ENCODE results near the gene MTA2.
"Not testable (repeated sequence)": the region's sequence is repeated elsewhere in the genome, so short reads cannot be mapped to it uniquely, and the experiment has no call there.

The MTA2 gene

DNA sequence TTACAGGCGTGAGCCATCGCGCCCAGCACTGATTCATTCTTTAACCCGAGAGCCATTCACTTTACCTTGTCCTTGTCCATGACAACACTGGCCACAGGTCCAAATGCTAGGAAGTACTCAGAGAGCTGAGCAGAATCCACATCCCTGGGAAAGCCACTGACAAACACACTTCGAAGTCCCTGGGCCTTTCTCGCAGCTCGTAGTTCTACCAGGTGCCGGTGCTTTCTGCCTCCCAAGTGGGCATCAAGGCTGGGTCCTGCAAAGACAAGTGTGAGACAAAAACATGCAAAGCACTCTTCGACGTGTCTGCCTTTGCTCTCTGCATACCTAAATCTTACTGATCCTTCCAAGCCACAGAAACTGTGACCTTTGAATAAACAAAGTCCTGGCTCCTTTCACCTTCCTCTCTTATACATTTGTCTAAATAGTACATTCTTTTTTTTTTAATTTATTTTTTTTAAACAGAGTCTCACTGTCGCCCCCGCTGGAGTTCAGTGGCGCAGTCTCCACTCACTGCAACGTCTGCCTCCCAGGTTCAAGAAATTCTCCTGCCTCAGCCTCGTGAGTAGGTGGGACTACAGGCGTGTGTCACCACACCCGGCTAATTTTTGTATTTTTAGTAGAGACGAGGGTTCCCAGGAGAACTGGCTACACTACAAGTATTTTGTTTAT is 12.6 kb downstream of the MTA2 start:
- H3K36me3 ChIP-seq (ENCODE audit: control insufficient read depth, insufficient read depth, low read length, severe bottlenecking) = peaks cover 39% of the 10 kb centered on the region

GRCh38 chr11:62585356-62585755 is 16.3 kb downstream of the MTA2 start:
- H3K4me3 ChIP-seq (ENCODE audit: low read length); H3K27me3 ChIP-seq (replicated peaks; ENCODE audit: control insufficient read depth, insufficient read depth, low read length); H3K9me3 ChIP-seq (ENCODE audit: control insufficient read depth, low read length); H3K4me1 ChIP-seq (ENCODE audit: control insufficient read depth, insufficient read depth, low read length); H3K9ac ChIP-seq (ENCODE audit: low read length); DNase-seq (ENCODE audit: low read depth): not testable (repeated sequence)
- peaks cover 37% of the 10 kb centered on the region for H3K36me3 ChIP-seq (ENCODE audit: control insufficient read depth, insufficient read depth, low read length, severe bottlenecking)

More for the DNA sequence above, 12.6 kb downstream of the MTA2 start:
- peak; percentile 54 for DNase-seq (ENCODE audit: low read depth)
- no peak overlapping the region for H3K4me3 ChIP-seq (ENCODE audit: low read length)
- H3K9ac ChIP-seq (ENCODE audit: low read length) = no peak overlapping the region
- no peaks in the 10 kb centered on the region for H3K27me3 ChIP-seq (replicated peaks; ENCODE audit: control insufficient read depth, insufficient read depth, low read length)
- H3K4me1 ChIP-seq (ENCODE audit: control insufficient read depth, insufficient read depth, low read length) = peaks cover 15% of the 10 kb centered on the region
- H3K9me3 ChIP-seq (ENCODE audit: control insufficient read depth, low read length) = no peaks in the 10 kb centered on the region

DNA sequence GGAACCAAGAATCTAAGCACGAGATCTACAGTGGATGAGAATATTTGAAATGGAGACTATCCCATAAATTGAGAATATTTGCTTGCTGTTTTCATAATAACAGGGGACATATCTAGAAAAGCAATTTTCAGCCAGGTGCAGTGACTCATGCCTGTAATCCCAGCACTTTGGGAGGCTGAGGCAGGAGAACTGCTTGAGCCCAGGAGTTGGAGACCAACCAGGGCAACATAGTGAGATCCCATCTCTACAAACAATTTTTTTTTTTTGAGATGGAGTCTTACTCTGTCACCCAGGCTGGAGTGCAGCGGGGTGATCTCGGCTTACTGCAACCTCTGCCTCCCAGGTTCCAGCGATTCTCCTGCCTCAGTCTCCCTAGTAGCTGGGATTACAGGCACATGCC is 19.9 kb downstream of the MTA2 start:
- H3K4me3 ChIP-seq (ENCODE audit: low read length) = not testable (repeated sequence)
- peaks cover 12% of the 10 kb centered on the region for H3K4me1 ChIP-seq (ENCODE audit: control insufficient read depth, insufficient read depth, low read length)
- peaks cover 41% of the 10 kb centered on the region for H3K36me3 ChIP-seq (ENCODE audit: control insufficient read depth, insufficient read depth, low read length, severe bottlenecking)

DNA sequence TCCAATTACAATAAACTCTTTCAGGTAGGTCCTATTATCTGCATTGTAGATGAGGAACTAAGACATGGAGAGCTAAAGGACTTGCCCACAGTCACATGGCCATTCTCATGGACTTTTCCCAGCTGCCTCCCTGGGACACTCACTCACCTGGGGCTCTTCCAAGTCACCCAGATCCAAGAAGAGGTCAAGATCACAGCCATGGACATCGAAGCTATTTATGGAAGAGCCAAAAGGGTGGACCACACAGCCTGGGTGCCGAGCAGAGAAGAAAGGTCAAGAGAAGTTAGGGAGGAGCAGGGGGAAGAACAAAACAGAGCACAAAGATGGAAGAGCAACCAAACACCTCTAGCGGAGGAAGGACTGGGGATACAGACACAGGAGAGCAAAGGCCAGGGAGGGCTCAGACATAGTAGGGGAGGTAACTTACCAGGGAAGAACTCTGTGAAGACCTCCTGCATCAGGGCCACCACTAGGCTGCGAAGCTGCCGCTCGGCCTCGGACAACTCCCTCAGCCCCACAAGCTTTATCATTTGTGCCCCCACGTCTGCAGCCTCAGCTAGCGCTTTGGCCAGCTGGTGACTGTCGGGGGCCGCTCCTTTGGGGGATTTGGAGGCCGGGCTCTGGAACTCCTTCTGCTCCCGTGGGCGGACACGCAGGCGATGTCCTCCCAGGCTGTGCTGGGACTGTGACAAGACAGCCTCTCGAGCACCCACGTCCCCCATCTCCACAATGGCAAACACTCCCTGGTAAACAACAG is 20.5 kb downstream of the MTA2 start:
- peaks cover 18% of the 10 kb centered on the region for H3K4me1 ChIP-seq (ENCODE audit: control insufficient read depth, insufficient read depth, low read length)
- no peaks in the 10 kb centered on the region for H3K27me3 ChIP-seq (replicated peaks; ENCODE audit: control insufficient read depth, insufficient read depth, low read length)
- H3K4me3 ChIP-seq (ENCODE audit: low read length) = no peak overlapping the region
- peaks cover 38% of the 10 kb centered on the region for H3K36me3 ChIP-seq (ENCODE audit: control insufficient read depth, insufficient read depth, low read length, severe bottlenecking)
- H3K9me3 ChIP-seq (ENCODE audit: control insufficient read depth, low read length) = no peaks in the 10 kb centered on the region
- DNase-seq (ENCODE audit: low read depth) = no peak
- no peak overlapping the region for H3K9ac ChIP-seq (ENCODE audit: low read length)

More for the DNA sequence above, 19.9 kb downstream of the MTA2 start:
- H3K9me3 ChIP-seq (ENCODE audit: control insufficient read depth, low read length); DNase-seq (ENCODE audit: low read depth); H3K9ac ChIP-seq (ENCODE audit: low read length); H3K27me3 ChIP-seq (replicated peaks; ENCODE audit: control insufficient read depth, insufficient read depth, low read length): not testable (repeated sequence)

DNA sequence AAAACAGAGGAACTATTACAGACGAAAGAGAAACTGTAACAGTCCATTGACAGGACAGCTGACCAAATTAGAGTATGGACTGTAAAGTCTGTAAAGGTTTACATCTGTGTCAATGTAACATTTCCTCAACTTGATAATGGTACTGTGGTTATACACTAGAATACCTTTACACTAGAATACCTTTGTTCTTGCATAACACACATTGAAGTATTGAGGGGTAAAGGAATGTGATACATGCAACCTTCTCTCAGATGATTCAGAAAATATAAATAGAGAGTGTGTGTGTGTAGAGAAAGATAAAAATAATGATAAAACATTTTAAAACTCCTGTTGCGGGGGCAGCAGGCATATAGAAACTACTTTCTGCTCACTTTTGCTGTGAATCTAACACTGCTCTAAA is 22.4 kb downstream of the MTA2 start:
- H3K36me3 ChIP-seq (ENCODE audit: control insufficient read depth, insufficient read depth, low read length, severe bottlenecking) = peaks cover 29% of the 10 kb centered on the region
- peaks cover 34% of the 10 kb centered on the region for H3K4me1 ChIP-seq (ENCODE audit: control insufficient read depth, insufficient read depth, low read length)
- no peaks in the 10 kb centered on the region for H3K27me3 ChIP-seq (replicated peaks; ENCODE audit: control insufficient read depth, insufficient read depth, low read length)
- H3K4me3 ChIP-seq (ENCODE audit: low read length) = no peak overlapping the region
- H3K9me3 ChIP-seq (ENCODE audit: control insufficient read depth, low read length) = no peaks in the 10 kb centered on the region
- H3K9ac ChIP-seq (ENCODE audit: low read length) = no peak overlapping the region
- no peak for DNase-seq (ENCODE audit: low read depth)

GRCh38 chr11:62578541-62578940 is 23.1 kb downstream of the MTA2 start:
- DNase-seq (ENCODE audit: low read depth) = no peak
- Histone ChIP-seq H3K27me3 (replicated peaks; ENCODE audit: control insufficient read depth, insufficient read depth, low read length) (no peaks in the 10 kb centered on the region), H3K9me3 (ENCODE audit: control insufficient read depth, low read length) (no peaks in the 10 kb centered on the region), H3K9ac (ENCODE audit: low read length) (no peak overlapping the region), H3K4me3 (ENCODE audit: low read length) (no peak overlapping the region), H3K36me3 (ENCODE audit: control insufficient read depth, insufficient read depth, low read length, severe bottlenecking) (peaks cover 25% of the 10 kb centered on the region), H3K4me1 (ENCODE audit: control insufficient read depth, insufficient read depth, low read length) (peaks cover 34% of the 10 kb centered on the region)

DNA sequence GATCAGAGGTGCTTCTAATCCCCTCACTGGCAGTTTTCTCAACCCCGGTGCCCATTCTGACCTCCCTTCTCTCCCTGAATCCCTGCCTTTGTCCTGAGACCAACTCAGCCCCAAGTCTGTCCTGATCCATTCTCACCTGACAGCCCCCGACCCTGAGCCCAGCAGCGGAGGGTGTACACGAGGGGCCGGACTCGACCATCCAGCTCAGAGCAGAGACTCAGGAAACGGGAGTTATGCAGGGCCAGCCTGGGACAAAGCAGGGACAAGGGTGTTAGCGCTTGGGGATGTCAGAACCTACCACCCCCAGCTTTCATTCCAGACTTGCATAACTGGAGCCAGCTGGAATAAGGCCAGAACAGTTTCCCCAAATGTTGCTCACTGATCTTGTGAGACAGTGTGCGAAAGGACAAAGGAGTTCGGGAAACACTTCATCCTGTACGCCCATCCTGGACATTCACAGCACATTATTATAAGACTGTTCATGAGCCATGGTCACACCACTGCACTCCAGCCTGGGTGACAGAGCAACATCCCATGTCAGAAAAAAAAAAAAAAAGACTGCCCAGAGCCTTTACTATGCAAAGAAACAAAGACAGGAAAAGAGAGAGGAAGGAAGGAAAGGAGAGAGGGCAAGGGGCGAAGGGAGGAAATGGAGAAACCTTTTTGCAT is 24.5 kb downstream of the MTA2 start:
- Histone ChIP-seq H3K27me3 (replicated peaks; ENCODE audit: control insufficient read depth, insufficient read depth, low read length) (no peaks in the 10 kb centered on the region), H3K4me1 (ENCODE audit: control insufficient read depth, insufficient read depth, low read length) (peaks cover 41% of the 10 kb centered on the region), H3K9me3 (ENCODE audit: control insufficient read depth, low read length) (no peaks in the 10 kb centered on the region), H3K36me3 (ENCODE audit: control insufficient read depth, insufficient read depth, low read length, severe bottlenecking) (peaks cover 27% of the 10 kb centered on the region), H3K4me3 (ENCODE audit: low read length) (peak overlapping the region; percentile 43), H3K9ac (ENCODE audit: low read length) (peak overlapping the region; percentile 98)
- no peak for DNase-seq (ENCODE audit: low read depth)

- no peaks in the 10 kb centered on the region for H3K27me3 ChIP-seq (replicated peaks; ENCODE audit: control insufficient read depth, insufficient read depth, low read length)
- H3K4me1 ChIP-seq (ENCODE audit: control insufficient read depth, insufficient read depth, low read length) = peaks cover 52% of the 10 kb centered on the region
- peak overlapping the region; percentile 94 for H3K4me3 ChIP-seq (ENCODE audit: low read length)
Measured at GRCh38 chr11:62575837-62576236, 25.8 kb downstream of the MTA2 start.

DNA sequence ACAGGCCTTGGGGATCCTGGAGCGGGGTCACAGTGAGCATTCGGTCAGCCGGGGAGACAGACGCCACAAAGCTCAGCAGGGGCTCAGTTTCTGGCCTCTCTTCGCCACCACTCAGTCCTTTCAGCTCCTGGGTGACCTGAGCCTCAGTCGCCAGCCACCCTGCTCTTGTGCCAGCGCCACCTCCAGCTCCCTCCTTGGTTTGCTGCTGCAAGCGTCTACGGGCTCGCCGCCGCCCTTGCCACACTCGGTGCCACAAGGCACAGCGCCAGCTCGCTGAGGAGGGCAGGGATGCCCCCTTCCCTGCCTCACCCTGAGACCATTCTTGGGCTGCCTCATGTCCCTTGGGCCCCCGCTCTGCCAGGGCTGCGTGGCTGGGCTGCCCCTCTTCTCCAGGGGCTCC is 26.5 kb downstream of the MTA2 start:
- H3K4me1 ChIP-seq (ENCODE audit: control insufficient read depth, insufficient read depth, low read length) = peaks cover 57% of the 10 kb centered on the region
- H3K9me3 ChIP-seq (ENCODE audit: control insufficient read depth, low read length) = no peaks in the 10 kb centered on the region
- no peak for DNase-seq (ENCODE audit: low read depth)
- H3K4me3 ChIP-seq (ENCODE audit: low read length) = peak overlapping the region; percentile 94
- peaks cover 38% of the 10 kb centered on the region for H3K36me3 ChIP-seq (ENCODE audit: control insufficient read depth, insufficient read depth, low read length, severe bottlenecking)
- no peaks in the 10 kb centered on the region for H3K27me3 ChIP-seq (replicated peaks; ENCODE audit: control insufficient read depth, insufficient read depth, low read length)
- H3K9ac ChIP-seq (ENCODE audit: low read length) = peak overlapping the region; percentile 98

More at GRCh38 chr11:62575837-62576236, 25.8 kb downstream of the MTA2 start:
- H3K36me3 ChIP-seq (ENCODE audit: control insufficient read depth, insufficient read depth, low read length, severe bottlenecking) = peaks cover 33% of the 10 kb centered on the region
- peak overlapping the region; percentile 98 for H3K9ac ChIP-seq (ENCODE audit: low read length)
- DNase-seq (ENCODE audit: low read depth) = no peak
- H3K9me3 ChIP-seq (ENCODE audit: control insufficient read depth, low read length) = no peaks in the 10 kb centered on the region

DNA sequence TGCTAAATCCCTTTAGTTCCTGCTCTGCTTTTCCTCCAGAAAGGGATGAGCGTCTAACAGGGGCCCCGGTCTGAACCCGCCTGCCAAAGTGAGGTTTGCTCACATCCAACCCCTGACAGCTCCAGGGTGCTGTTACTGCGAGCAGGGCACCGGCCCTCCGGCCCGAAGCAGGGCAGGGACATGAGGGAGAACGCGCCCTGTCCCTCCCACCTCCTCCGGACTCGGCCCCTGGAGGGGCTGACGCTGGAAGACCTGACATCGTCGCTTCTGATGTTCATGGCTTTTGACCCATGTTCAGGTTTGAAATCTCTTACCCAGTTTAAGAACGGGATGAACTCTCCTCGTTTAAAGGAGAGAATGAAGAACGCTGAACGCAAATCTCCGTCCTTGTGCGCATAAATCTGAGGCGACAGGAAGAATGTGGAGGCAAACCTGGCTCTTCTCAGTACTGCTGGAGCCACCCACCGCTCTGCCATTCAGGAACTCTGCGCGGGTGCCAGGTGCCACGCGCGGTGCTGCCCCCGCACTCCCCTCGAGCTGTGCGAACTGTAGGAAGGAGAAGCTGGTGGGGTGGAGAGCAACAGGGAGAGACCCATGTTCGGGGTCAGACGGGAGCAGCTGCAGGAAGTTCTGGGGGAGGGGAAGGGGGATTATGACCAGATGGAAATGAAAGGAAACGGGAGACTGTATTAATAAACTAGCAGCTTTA is 27.1 kb downstream of the MTA2 start:
- Histone ChIP-seq H3K27me3 (replicated peaks; ENCODE audit: control insufficient read depth, insufficient read depth, low read length) (no peaks in the 10 kb centered on the region), H3K9ac (ENCODE audit: low read length) (peak overlapping the region; percentile 98), H3K9me3 (ENCODE audit: control insufficient read depth, low read length) (no peaks in the 10 kb centered on the region), H3K36me3 (ENCODE audit: control insufficient read depth, insufficient read depth, low read length, severe bottlenecking) (peaks cover 45% of the 10 kb centered on the region), H3K4me3 (ENCODE audit: low read length) (peak overlapping the region; percentile 94), H3K4me1 (ENCODE audit: control insufficient read depth, insufficient read depth, low read length) (peaks cover 64% of the 10 kb centered on the region)
- peak; percentile 61 for DNase-seq (ENCODE audit: low read depth)
